GM19351 (cell line): ENCODE measurements around the gene DDR2.

Experiments
- ATAC-seq: cut with Tn5 transposase; IDR thresholded peaks from one replicate; pipeline ENCODE4 v1.9.1; 2021; ENCODE audit warnings: mild to moderate bottlenecking, moderate library complexity; ENCODE audit not compliant: unreplicated experiment

Gene DDR2

DNA sequence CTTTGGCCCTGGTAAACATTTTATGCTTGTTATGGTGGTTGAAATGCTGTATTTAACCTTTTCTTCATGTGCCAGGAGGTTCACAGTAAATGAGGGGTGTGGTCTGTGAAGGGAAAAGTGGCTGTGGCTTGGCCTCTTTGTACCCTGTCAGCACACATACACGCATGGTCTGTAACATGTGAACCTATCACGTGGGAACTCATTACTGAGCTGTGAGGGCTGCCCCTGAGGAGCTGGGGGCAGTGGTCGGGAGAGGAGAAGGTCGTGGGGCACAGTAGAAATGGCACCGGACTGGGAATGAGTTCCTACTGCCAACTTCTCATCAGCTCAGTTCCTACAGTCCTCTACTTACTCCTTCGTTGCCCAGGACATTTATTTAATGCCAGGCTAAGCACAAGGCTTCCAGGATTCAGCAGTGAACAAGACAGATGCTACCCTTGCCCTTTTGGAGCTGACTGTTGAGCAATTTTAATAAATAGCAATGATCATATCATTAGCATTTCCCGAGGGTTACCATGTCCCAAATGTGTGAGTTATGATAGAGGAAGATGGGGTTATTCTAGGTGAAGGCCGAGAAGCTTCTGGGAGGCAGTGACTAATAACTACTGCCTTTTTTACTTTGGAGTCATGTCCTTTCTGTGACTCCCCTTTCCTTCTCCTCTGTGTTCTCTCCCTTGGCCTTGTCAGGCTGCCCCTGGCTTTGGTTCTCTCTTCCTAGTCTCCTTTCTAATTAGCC, 38.8 kb downstream of the DDR2 start:
- no peak for ATAC-seq

DNA sequence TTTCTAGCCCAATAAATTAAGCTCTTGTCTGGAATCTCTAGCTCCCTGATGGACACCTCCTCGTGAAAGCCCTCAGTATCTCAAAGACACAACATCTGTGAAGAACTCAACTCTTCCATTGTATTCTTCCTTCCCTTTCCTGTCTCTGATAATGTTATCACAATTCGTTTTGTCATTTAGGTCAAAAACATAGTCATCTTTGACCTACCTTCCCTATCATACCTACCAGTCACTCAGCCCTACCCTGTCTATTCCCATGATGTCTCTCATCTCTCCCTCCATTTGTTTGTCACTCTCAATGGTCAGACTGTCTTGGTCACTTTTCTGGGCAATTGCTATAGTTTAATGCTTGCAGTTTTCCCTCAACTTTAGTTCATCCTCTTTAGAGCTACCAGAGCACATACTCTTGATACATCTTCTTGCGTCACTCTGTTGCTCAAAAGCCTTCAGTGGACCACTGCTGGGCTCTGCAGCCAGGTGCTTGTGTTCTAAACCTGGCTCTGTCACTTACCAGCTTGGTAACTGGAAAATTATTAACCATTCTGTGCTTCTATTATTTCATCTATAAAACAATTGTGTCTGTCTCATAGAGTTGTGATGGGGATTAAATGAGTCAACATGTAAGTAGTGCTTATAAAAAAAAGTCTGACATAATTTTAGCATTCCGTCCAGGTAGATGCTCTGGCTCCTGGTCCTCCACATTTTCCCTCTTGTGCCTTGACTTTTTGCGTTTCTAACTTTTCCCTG, 39.6 kb downstream of the DDR2 start:
- no peak for ATAC-seq

DNA sequence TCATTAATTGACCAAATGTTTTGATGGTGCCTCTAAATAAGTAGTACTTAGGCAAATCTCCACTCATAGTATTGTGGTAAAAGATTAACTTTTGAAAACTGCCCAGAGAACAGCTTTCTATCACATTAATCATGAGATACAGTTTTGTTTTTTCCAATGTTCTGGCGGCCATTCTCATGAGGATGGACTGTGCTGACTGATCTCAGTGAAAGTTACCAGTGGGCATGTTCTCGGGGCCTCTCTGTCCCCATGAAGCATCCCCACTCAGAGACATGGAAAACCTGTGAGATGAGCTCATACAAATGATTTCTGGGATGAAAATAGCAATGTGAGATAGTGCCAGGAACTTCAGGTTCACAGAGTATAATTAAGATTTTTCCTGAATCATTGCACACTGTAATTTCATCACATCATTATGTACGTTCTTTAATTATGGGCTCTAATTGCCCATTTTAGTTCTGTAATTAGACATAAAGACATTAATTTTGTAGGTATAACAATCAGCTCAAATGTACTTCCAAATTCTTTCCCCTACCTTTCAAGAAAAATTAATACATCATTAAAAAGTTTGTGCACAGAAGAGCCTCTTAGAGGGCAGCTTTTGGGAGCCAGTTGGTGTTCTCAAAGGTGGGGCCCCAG, 40.5 kb downstream of the DDR2 start:
- no peak for ATAC-seq

DNA sequence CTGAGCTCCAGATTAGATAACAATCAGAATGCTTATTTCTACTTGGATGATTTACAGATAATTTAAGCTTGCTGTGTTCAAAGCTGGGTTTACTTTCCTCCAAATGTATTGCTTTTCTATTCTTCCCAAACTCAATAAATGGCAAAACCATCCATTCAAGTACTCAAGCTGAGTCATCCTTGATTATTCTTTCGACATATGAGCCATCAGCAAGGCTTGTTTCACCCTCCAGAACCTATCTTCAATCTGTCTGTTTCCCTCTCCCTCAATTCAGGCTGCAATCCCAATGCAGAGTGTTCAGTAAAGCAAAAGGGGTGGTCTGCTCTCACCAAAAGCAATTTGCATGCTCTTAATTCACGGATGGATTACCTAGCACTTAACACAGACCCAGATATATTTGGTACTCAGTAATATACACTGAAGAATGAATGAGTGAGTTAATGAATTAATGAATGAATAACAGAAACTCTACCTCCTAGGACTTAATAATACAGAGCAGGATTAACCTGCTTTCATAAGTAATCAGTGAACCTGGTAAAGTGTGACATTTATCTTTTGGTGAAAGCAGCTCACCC, 41.9 kb downstream of the DDR2 start:
- ATAC-seq = no peak

DNA sequence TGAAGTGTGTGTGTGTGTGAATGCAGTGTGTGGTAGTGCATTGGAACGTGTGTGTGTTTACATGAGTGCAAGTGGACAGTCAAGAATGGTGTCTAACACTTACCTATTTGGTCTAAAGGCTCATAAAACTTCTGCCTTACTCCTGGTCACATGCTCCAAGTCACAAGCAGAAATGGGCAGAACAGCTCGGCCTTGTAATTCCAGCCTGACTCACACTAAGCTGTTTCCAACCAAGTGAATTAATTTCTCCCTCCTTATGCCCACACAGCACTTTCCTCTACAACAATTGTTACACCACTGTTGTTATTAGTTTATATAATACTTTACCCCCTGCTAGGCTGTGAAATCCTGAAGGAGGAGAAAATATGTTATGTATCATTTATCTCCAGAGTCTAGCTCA, 43.8 kb downstream of the DDR2 start:
- no peak for ATAC-seq

- ATAC-seq = no peak
Observed at GRCh38 chr1:162676750-162677149, 44.5 kb downstream of the DDR2 start.

GRCh38 chr1:162677607-162678371, 45.5 kb downstream of the DDR2 start:
- ATAC-seq = no peak

GRCh38 chr1:162678439-162678838, 46.2 kb downstream of the DDR2 start:
- no peak for ATAC-seq

DNA sequence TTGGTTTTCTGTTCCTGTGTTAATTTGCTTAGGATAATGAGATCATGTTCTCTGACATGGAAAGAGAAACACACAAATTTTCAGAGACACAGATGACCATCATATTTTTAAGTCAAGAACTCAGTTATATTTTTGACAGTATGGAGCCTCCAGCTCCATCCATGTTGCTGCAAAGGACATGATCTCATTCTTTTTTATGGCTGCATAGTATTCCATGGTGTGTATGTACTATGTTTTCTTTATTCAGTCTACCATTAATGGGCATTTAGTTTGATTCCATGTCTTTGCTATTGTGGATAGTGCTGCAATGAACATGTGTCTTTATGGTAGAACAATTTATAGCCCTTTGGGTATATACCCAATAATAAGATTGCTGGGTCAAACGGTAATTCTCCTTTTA, 47.0 kb downstream of the DDR2 start:
- no peak for ATAC-seq

DNA sequence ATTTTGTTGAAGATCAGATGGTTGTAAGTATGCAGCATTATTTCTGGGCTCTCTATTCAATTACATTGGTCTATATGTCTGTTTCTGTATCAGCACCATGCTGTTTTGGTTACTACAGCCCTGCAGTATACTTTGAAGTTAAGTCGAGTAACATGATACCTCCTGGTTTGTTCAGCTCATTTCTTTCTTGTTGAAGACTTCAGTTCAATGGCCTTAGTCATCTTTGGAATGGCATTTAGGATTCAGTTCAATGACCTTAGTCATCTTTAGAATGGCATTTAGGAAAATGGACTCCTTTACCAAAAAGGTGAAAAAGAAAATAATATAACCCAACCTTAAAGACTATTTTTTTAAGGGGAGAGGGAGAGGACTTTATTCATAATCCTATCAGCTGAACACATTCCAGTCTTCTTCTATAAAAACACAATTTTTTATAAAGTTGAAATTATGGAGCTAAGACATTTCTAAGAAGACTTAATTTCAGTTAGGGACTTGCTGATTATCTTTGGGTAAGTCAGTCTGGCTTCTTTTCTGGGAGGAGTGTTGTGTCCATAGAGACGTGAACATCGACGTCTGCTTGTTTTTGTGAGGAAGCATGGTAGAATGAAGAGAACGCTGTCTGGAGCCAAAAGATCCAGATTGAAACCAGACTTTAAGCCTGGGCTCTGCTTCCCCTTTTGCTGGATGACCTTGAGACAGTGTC, 48.3 kb downstream of the DDR2 start:
- no peak for ATAC-seq

DNA sequence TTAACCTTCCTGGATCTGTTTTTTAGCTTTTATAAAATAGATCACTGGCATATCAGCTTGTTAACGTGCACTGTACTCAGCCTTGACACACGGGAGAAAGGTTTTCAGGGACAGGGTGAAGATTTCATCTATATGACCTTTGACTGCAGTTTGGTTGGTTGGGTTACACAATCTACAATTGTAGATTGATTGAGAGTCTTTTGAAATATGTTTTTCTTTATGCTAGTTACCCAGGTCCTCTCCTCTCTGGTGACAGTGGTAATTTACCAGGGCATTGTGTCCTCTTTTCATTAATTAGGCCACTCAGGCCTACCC, 48.8 kb downstream of the DDR2 start:
- no peak for ATAC-seq

GRCh38 chr1:162682013-162682419, 49.8 kb downstream of the DDR2 start:
- no peak for ATAC-seq

DNA sequence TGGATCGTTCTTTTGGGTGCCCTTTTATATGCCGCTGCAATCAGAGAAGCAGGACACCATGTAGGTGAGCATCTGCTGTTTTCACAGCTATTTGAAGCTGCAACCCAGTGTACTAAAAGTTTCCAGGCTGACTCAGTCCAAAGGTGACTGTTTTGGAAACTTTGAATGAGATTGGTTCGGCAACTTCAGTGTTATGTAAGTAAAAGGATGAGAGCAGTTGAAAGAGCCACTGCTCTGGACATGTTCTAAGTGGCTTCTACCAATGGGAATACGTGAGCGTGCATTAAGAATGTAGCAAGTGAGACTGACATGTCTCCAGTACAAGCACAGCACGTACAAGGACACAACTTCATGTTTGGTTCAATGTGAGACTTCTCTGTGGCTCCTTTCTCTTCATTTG, 55.6 kb downstream of the DDR2 start:
- no peak for ATAC-seq

- ATAC-seq = no peak
Observed at GRCh38 chr1:162688521-162688920, 56.3 kb downstream of the DDR2 start.

GRCh38 chr1:162688931-162689330, 56.7 kb downstream of the DDR2 start:
- no peak for ATAC-seq

DNA sequence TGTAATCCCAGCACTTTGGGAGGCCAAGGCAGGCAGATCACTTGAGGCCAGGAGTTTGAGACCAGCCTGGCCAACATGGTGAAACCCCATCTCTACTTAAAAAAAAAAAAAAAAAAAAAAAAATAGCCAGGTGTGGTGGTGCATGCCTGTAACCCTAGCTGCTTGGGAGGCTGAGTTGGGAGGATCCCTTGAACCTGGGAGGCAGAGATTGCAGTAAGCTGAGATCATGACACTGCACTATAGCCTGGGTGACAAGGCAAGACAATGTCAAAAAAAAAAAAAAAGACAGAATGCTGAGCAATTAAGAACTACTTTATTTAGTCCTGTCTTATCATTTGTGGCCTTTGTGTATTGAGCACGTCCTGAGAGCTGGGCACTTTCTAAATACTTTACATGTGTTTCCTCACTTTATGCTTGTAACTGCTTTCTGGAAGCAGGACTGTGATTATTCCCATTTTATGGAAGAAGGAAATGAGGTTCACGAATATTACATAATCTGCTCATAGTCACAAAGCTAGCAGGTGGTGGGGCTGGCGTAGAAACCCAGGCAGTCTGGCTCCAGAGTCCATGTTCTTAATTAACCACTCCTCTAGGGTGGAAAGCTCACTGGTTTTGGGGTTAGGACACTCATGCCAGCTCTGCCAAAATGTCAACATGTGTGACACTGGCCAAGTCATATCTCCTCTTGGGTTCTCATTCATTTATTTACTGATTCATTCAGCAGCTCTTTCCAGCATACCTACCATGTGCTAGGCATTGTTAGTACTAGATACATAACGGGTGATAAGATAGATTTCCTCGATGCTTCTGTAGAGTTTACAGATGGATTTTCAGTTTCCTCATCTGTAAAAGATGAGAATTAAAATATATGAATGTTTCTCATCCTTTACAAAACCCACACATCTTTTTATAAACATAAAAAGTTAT, 57.7 kb downstream of the DDR2 start:
- no peak for ATAC-seq

- no peak for ATAC-seq
Observed at GRCh38 chr1:162690672-162691434, 58.6 kb downstream of the DDR2 start.

GRCh38 chr1:162691999-162692575, 59.8 kb downstream of the DDR2 start:
- ATAC-seq = no peak
